Measurements from ENCODE around the gene PEX11B. TPM values are rescaled to one million over a fixed set of nuclear protein-coding genes. Genes with fewer than 3 reads are reported as not detected.

The PEX11B gene
- total RNA-seq, 1 experiment from 2014 or later: 27.4 TPM

DNA sequence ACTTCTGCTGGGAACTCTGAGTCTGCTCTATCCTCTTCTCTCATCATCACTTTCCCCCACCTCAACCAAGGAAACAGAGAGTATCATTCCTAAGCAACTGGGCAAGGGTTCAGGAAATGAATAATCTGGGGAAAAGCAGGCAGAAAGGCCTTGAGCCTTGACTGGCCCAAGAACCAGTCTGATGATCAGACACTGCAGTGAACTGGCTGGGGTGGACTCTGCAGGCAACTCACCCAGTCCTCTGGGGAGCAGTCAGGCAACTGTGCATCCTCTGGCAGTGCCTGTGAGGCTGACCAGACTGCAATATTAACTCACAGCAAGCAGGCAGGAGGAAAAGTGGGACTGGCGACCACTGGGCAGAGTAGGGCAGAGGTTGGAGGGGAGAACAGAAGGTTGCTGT lies 33.8 kb downstream of the PEX11B start:
- in situ Hi-C loops (cut with HindIII; ENCODE audit: low pct_unique_long_range_greater_than_20kb, low sequenced_read_pairs) (no loop called here), intact Hi-C loops (cut with micrococcal nuclease; ENCODE audit: unreplicated experiment) (no loop called here)
- H3K4me3 ChIP-seq (ENCODE audit: low read depth in 2 of 2, low read length in 2 of 2): no peak overlapping the region

DNA sequence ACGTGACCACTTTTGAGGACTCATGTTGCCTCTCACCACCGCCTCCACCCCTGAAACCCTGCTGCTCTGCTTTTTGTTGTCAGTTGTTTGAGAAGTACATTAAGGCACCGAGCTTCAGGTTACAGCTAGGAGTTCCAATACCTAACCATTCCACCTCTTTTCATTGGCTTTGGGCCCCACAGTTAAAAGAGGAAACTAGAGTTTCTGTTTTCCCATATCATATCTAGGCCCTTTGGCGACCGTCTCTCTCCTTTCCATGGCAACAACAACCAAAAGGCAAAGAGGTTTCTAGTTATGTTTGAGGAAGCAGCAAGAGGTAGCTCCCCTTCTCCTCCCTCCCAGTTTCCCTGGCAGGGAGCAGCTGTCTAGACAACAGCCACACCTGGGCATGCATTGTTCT lies 38.7 kb downstream of the PEX11B start:
- Histone ChIP-seq H3K4me3 (ENCODE audit: low read depth in 2 of 2, low read length in 2 of 2) (no peak overlapping the region), H3K27ac (ENCODE audit: low read length) (no peak overlapping the region), H3K9me3 (ENCODE audit: control insufficient read depth, insufficient read depth, low read depth, low read length) (no peaks in the 10 kb centered on the region), H3K4me1 (ENCODE audit: control insufficient read depth, insufficient read depth, low read length) (no peaks in the 10 kb centered on the region), H3K27me3 (ENCODE audit: control insufficient read depth, insufficient read depth, low read length) (peaks cover 9% of the 10 kb centered on the region; the same call in 1 of the 2 replicates), H3K36me3 (ENCODE audit: control insufficient read depth, insufficient read depth, low read length) (no peaks in the 10 kb centered on the region)
- no TSS peak for BruUV-seq (replicated peaks)
- intact Hi-C loops (cut with micrococcal nuclease; ENCODE audit: unreplicated experiment) (no loop called here), in situ Hi-C loops (cut with HindIII; ENCODE audit: low pct_unique_long_range_greater_than_20kb, low sequenced_read_pairs) (no loop called here)
- ATAC-seq: no peak
- CTCF ChIA-PET: no interaction called here
- TF ChIP-seq POLR2AphosphoS5 (IDR thresholded peaks at IDR 0.05; ENCODE audit: low read depth, low read length): no peak
- no peak for TF ChIP-seq SIN3A (IDR thresholded peaks at IDR 0.05; ENCODE audit: borderline replicate concordance, insufficient read depth, low read depth, low read length)
- TF ChIP-seq, protein P1, sequence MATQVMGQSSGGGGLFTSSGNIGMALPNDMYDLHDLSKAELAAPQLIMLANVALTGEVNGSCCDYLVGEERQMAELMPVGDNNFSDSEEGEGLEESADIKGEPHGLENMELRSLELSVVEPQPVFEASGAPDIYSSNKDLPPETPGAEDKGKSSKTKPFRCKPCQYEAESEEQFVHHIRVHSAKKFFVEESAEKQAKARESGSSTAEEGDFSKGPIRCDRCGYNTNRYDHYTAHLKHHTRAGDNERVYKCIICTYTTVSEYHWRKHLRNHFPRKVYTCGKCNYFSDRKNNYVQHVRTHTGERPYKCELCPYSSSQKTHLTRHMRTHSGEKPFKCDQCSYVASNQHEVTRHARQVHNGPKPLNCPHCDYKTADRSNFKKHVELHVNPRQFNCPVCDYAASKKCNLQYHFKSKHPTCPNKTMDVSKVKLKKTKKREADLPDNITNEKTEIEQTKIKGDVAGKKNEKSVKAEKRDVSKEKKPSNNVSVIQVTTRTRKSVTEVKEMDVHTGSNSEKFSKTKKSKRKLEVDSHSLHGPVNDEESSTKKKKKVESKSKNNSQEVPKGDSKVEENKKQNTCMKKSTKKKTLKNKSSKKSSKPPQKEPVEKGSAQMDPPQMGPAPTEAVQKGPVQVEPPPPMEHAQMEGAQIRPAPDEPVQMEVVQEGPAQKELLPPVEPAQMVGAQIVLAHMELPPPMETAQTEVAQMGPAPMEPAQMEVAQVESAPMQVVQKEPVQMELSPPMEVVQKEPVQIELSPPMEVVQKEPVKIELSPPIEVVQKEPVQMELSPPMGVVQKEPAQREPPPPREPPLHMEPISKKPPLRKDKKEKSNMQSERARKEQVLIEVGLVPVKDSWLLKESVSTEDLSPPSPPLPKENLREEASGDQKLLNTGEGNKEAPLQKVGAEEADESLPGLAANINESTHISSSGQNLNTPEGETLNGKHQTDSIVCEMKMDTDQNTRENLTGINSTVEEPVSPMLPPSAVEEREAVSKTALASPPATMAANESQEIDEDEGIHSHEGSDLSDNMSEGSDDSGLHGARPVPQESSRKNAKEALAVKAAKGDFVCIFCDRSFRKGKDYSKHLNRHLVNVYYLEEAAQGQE (IDR thresholded peaks at IDR 0.05; ENCODE audit: insufficient read depth in 1 of 2, low read depth in 2 of 2, low read length in 1 of 2): no peak
- TF ChIP-seq, protein P2, sequence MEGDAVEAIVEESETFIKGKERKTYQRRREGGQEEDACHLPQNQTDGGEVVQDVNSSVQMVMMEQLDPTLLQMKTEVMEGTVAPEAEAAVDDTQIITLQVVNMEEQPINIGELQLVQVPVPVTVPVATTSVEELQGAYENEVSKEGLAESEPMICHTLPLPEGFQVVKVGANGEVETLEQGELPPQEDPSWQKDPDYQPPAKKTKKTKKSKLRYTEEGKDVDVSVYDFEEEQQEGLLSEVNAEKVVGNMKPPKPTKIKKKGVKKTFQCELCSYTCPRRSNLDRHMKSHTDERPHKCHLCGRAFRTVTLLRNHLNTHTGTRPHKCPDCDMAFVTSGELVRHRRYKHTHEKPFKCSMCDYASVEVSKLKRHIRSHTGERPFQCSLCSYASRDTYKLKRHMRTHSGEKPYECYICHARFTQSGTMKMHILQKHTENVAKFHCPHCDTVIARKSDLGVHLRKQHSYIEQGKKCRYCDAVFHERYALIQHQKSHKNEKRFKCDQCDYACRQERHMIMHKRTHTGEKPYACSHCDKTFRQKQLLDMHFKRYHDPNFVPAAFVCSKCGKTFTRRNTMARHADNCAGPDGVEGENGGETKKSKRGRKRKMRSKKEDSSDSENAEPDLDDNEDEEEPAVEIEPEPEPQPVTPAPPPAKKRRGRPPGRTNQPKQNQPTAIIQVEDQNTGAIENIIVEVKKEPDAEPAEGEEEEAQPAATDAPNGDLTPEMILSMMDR (IDR thresholded peaks at IDR 0.05): no peak
- TF ChIP-seq TCF7L2 (IDR thresholded peaks at IDR 0.05; ENCODE audit: low read depth, low read length): no peak
- POLR2A ChIA-PET: interaction anchor here (0.6 kb wide), 1 partner anchor 21 kb away, joined by 3 read pairs; no protein-coding TSS in a partner anchor
- no peak for DNase-seq (ENCODE audit: low read depth, low spot score)

More for the DNA sequence above, 33.8 kb downstream of the PEX11B start:
- ChIA-PET POLR2A (no interaction called here), CTCF (interaction anchor here (0.7 kb wide), 1 partner anchor 26 kb away, joined by 5 read pairs; the partner anchor contains the start of gene PIAS3)
- Histone ChIP-seq H3K27ac (ENCODE audit: low read length) (no peak overlapping the region), H3K9me3 (ENCODE audit: control insufficient read depth, insufficient read depth, low read depth, low read length) (no peaks in the 10 kb centered on the region), H3K4me1 (ENCODE audit: control insufficient read depth, insufficient read depth, low read length) (0 out of 2 replicates have a peak, but pooled peaks cover 4% of the 10 kb centered on the region), H3K36me3 (ENCODE audit: control insufficient read depth, insufficient read depth, low read length) (no peaks in the 10 kb centered on the region), H3K27me3 (ENCODE audit: control insufficient read depth, insufficient read depth, low read length) (peaks cover 12% of the 10 kb centered on the region)
- DNase-seq (ENCODE audit: low read depth, low spot score) (no peak), ATAC-seq (no peak)
- TF ChIP-seq SIN3A (IDR thresholded peaks at IDR 0.05; ENCODE audit: borderline replicate concordance, insufficient read depth, low read depth, low read length) (no peak), TCF7L2 (IDR thresholded peaks at IDR 0.05; ENCODE audit: low read depth, low read length) (no peak), POLR2AphosphoS5 (IDR thresholded peaks at IDR 0.05; ENCODE audit: low read depth, low read length) (no peak)
- TF ChIP-seq, protein P1 (IDR thresholded peaks at IDR 0.05; ENCODE audit: insufficient read depth in 1 of 2, low read depth in 2 of 2, low read length in 1 of 2): no peak
- TF ChIP-seq, protein P2 (IDR thresholded peaks at IDR 0.05): no peak
- no TSS peak for BruUV-seq (replicated peaks)
